Testis (tissue), 2 donors: ENCODE data around the gene MYL6.

ENCODE experiments used
- CTCF ChIP-seq, 3 experiments: fragments of 450-650 bp in 2 of 3; fragments of 200-600 bp in 1 of 3; sonication (generic) in 1 of 3; IDR thresholded peaks; one replicate each; pipeline ENCODE4 v1.5.1; 2016 to 2019; ENCODE audit warnings: antibody characterized with exemption in 3 of 3, mild to moderate bottlenecking in 2 of 3, moderate library complexity in 1 of 3
- POLR2A ChIP-seq: fragments of 450-650 bp; IDR thresholded peaks from one replicate; pipeline ENCODE4 v1.6.1; 2017; ENCODE audit warnings: antibody characterized with exemption, mild to moderate bottlenecking, moderate library complexity

DNA sequence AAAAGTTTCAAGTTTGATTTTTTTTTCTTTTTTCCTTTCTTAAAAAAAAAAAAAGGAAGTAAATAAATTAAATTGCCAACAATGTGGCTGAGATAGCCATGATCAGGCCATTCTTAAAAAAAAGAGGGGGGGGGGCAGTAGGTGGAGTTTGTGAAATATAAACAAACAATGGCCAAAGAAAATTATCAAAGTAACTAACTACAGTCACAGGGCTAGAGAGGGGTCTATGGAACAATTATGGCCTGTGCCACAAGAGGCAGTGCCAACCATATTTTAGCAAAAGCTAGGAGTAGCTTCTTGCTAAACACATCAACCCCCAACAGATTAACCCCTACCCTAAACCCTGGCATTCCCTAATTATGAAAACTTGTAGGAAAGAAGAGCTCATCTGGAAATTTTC lies 47.3 kb downstream of the MYL6 start:
- TF ChIP-seq POLR2A (no peak), CTCF (IDR thresholded peaks at IDR 0.05) (no peak)
